Globus pallidus (tissue), 1 donor: ENCODE data around the gene CAPN5.
"Not testable (repeated sequence)": the region's sequence is repeated elsewhere in the genome, so short reads cannot be mapped to it uniquely, and the experiment has no call there.

Source experiments
- DNase-seq: peaks from one replicate; pipeline ENCODE4 v3.0.0-alpha.2; 2015; ENCODE audit warnings: low spot score

Gene CAPN5

DNA sequence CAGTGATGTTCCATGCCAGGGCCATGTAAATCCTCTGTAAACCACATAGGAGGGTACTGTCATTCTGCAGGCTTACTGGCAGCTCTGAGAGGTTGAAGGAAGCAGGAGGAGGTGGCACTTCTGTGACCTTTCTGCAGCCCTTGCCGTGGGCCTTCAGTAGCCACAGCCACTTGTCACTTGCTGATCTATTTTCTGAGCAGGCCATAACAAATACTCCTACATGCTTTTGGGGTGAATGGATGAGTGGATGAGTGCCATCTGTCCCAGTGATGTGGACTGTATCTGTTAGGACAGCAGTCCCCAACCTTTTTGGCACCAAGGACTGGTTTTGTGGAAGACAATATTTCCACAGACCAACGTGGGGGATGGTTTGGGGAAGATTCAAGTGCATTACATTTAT lies 22.4 kb upstream of the CAPN5 start:
- DNase-seq = no peak

- DNase-seq = no peak
Measured at GRCh38 chr11:77044886-77045285, 21.9 kb upstream of the CAPN5 start.

DNA sequence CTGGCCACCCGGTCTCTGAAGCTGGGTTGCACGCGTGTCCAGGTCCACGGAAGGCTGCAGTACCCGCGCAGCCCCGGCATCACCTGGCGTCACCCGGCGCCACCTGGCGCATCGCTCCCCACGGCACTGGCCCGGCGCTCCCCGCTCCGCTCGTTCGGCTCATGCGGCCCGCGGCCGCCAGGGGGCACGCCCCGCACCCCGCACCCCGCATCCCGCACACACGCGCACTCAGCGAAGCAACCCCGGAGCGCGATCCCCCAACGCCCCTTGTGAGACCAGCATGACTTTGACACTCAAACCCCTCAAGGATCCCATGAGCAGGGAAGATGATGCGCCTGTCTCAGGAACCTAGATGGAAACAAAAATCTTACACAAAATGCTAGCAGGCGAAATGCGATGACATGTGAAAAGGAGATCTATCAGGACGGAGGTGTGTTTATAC lies 20.7 kb upstream of the CAPN5 start:
- no peak for DNase-seq

DNA sequence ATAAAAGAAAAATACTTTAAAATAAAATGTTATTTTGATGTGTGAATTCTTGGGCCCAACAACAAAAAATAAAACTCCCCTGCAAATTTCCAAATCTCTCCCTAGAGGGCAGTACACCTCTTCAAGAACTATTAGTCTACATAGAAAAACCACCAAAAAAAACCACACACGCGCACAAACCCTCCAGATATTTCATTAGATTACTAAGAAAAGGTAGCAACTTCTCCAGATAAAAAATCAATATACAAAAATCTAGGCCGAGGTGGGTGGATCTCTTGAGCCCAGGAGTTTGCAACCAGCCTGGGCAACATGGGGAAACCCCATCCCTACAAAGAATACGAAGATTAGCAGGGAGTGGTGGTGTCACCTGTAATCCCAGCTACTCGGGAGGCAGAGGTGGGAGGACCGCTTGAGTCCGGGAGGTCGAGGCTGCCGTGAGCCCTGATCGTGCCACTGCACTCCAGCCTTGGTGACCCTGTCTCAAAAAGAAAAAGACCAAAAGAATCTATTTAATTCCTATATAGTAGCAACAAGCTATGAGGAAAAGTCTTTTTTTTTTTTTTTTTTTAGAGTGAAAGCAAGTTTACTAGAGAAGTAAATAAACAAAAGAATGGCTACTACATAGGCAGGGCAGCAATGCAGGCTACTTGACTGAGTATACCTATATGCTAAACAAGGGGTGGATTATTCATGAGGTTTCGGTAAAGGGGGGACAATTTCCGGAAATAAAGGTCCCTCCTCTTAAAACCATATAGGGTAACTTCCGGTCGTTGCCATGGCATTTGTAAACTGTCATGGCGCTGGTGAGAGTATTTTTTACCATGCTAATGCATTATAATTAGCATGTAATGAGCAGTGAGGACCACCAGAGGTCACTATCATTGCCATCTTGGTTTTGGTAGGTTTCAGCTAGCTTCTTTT lies 19.5 kb upstream of the CAPN5 start:
- peak; percentile 93 for DNase-seq

GRCh38 chr11:77047928-77048446 lies 18.8 kb upstream of the CAPN5 start:
- DNase-seq = not testable (repeated sequence)

- no peak for DNase-seq
Measured at GRCh38 chr11:77049026-77049425, 17.7 kb upstream of the CAPN5 start.

DNA sequence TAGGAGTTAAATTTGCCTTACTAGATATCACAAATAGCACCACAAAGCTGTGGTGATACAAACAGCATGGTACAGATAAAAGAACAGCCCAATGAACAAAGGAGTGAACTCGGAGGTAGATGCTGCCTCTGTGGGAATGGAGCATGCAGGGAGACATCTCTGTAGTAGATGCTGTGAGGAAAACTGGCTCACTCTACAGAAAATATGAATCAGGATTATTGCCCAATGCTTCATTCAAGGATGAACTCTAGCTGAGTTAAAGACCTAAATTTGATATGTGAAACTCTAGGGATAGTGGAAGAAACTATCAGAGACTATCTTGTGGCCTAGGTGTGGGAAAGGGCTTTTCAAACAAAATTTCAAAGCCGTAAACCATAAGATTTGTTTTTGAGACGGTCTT lies 15.3 kb upstream of the CAPN5 start:
- DNase-seq = no peak

DNA sequence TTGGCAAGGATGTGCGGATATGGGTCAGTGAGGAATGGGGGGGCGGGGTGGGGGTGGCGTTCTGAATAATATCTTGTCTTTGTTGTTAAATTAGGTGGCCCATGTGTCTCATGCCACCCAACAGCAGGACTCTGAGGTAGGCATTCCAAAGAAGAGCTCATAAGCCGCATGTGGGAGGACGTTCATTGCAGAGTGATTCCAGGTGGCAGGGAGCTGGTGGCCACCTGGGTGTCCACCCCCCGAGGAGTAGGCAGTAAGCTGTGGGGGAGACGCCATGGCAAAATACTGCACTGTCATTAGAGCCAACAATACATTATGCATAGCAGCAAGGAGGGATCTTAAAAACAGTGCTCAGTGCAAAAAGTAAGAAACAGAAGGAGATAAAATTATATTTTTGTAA lies 14.3 kb upstream of the CAPN5 start:
- no peak for DNase-seq

DNA sequence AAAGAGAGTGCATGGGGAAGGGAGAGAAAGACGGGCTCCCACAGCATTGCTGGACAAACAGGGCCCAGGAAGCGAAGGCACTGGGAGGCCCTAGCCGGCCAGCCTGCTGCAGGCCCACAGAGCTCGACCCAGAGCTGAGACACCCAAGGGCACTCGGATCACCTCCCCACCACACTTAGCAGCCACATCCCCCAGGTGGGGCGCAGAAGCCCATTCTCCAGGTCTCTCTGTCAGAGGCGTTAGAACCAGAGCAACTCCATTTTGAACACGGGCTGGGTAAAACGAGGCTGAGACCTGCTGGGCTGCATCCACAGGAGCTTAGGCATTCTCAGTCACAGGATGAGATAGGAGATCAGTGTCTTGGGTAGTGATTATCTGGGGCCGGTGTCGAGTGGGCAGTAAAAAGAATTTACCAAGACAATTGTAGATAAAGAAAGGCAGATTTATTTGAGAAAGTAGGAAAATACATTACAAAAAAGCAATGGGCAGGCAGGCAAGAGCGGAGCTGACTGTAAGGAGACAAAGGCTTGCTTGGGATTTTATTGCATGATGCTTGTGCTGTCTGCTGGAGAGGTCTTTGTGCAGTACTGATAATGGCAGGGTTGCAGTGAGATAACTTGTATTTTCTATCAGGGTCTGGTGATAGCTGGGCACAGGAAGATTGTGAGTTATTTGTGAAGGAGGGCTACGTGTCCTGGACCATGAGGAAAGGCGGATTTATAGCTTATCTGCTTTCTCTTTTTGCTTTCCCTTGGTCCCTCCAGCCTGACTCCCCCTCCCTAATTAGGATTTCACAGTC lies 13.4 kb upstream of the CAPN5 start:
- DNase-seq = no peak

DNA sequence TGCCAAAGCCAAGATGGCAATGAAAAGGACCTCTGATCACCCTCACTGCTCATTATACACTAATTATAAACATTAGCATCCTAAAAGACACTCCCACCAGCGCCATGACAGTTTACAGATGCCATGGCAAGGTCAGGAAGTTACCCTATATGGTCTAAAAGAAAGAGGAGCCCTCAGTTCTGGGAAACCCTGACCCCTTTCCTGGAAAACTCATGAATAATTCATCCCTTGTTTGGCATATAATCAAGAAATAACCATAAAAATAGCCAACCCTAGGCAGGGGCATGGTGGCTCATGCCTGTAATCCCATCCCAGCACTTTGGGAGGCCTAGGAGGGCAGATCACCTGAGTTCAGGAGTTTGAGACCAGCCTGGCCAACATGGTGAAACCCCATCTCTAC lies 12.7 kb upstream of the CAPN5 start:
- DNase-seq = no peak

DNA sequence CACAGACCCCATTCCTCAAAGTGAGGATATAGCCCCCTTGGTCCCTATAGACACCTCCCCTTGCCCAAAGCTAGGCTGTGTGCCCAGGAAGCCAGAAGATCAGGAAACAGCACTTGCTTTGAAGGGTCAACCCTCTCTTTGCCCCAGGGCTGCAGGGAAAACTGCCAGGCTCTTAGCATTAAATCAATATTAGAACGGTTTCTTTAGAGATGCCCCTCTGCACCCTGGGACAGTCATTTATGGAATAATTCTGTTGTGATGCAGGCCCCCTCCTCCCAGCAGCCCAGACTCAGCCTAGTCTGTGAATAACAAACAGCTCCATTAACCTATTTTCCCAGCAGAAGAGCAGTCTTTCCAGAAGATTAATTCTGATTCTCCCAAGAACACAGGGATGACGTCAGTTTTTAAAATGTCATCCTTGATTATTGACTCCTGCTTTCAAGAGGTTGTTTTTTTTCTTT lies 11.6 kb upstream of the CAPN5 start:
- DNase-seq = no peak

DNA sequence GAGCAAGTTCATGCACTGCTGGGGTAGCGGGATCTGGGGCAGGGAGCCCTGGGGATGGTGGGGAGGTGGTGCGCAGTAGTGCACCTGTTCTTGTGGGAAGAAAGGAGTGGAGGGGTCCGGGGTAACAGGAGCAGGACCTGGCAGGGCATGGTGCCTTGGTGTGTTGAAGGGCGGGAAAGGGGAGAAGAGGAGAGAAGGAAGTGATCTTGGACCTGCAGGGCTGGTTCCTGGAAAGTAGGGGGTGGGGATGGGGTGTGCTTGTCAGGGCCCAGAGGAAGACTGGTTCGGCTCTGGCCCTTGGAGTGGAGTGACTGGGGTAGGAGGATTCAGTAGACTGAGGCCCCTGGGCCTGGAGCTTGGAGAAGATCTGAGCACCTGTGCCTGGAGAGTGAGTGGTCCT lies 10.9 kb upstream of the CAPN5 start:
- no peak for DNase-seq

DNA sequence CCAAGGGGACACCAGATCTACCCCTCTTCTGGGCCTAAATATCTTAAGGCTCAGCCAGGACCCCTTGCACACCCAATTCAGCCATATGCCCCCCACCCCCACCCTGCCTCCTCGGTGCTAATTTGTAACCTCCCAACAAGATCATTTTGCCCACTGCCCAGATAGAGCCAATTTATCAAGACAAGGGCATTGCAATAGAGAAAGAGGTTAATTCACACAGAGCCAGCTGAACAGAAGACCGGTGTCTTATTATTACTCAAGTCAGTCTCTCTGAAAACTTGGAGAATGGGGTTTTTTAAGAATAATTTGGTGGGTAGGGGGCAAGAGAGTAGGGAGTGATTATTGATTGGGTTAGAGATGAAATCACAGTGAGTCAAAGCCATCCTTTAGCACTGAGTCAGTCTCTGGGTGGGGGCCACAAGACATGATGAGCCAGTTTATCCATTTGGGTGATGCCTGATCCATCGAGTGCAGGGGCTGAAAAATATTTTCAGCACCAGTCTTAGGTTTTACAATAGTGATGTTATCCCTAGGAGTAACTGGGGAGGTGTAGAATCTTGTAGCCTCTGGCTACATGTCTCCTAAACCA lies 9.9 kb upstream of the CAPN5 start:
- no peak for DNase-seq

- no peak for DNase-seq
Measured at GRCh38 chr11:77057938-77058474, 8.8 kb upstream of the CAPN5 start.

GRCh38 chr11:77058900-77059299 lies 7.9 kb upstream of the CAPN5 start:
- no peak for DNase-seq

DNA sequence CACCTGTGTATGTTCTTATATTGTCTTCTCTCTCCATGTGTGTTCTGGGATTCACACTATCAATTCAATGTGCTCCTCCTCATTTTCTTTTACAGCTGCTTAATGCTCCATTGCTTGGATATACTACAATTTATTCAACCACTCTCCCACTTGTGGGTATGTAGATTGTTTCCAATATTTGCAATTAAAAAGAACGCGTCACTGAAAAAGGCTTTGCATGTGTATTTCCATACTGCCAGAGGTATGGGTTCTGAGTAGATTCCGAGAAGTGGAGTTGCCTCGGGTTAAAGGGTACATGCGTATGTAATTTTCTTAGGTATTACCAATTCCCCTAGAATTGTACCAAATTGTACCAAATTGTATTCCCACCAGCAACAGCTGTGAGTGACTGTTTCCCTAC lies 7.0 kb upstream of the CAPN5 start:
- DNase-seq = no peak

DNA sequence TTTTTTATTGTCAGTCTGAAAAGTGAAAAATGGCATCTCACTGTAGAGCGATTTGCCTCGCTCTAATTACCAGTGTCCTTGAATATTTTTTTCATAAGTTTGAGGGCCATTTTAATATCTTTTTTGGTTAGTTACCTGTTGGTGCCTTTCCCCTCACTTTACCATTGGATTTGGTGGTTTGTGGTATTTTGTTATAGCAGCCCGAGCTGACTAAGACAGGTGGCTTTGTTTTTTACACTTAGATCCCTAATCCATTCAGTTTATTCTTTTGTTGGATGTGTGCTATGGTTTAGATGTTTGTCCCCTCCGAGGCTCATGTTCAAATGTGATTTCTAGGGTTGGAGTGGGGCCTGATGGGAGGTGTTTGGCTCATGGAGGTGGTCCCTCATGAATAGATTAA lies 6.5 kb upstream of the CAPN5 start:
- DNase-seq = no peak

DNA sequence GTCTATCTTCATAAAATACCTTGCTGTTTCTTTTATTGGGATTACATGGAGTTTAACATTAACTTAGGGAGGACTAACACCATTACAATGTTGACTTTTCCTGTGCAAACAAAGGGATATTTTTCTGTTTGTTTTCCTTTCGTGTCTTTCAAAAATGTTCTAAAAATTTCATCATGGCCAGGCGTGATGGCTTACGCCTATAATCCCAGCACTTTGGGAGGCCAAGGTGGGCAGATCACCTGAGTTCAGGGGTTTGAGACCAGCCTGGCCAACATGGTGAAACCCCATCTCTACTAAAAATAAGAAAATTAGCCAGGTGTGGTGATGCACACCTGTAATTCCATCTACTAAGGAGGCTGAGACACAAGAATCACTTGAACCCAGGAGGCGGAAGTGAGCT lies 5.5 kb upstream of the CAPN5 start:
- DNase-seq = not testable (repeated sequence)

DNA sequence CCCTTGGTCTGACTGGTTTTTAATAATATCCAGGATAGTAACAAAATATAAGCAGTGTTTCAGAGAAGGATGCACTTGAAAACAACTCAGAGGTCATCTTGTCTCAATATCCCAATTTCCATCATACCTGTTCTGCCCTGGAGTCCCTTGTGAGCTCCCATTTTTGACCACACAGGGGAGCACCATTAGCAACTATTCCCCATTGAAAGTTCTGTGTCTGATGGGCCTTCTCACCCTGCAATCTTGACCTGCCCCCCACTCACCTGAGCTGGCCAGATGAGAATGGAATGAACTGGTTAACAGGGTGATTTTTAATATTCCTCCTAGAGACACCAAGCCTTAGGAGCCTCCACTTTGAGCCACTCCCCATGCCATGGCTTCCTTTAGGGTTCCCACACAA lies 3.8 kb upstream of the CAPN5 start:
- DNase-seq = no peak

GRCh38 chr11:77063407-77063806 lies 3.4 kb upstream of the CAPN5 start:
- DNase-seq = no peak

- DNase-seq = no peak
Measured at GRCh38 chr11:77063861-77064260, 2.9 kb upstream of the CAPN5 start.

- DNase-seq = no peak
Measured at GRCh38 chr11:77064648-77065217, 2.0 kb upstream of the CAPN5 start.
